CD14-positive monocyte (primary cell): ENCODE data around the gene COL4A2. TPM values are rescaled to one million over a fixed set of nuclear protein-coding genes. Genes with fewer than 3 reads are reported as not detected.

Experiments
- DNase-seq, 3 donors: peaks; one replicate each; pipeline ENCODE4 v3.0.0-alpha.2; 2011 to 2022
- H2AFZ ChIP-seq: 2 replicates; pipeline ENCODE4 v1.6.0; 2012; ENCODE audit warnings: mild to moderate bottlenecking, low read depth, low read length, inconsistent platforms; ENCODE audit not compliant: insufficient read depth, poor library complexity, severe bottlenecking
- H3K27ac ChIP-seq, 2 donors: 1 replicate in 1 of 2; 2 replicates in 1 of 2; pipeline ENCODE4 v1.5.1; 2012 to 2013; ENCODE audit warnings: low read length in 2 of 2, control low read depth in 1 of 2, inconsistent platforms in 1 of 2, low read depth in 1 of 2, mild to moderate bottlenecking in 1 of 2
- H3K27me3 ChIP-seq, 2 donors: one replicate each; pipeline versions ENCODE4 v1.6.0 to v1.6.1; 2011 to 2013; ENCODE audit warnings: low read length in 2 of 2; ENCODE audit not compliant: control insufficient read depth in 2 of 2, insufficient read depth in 2 of 2
- H3K36me3 ChIP-seq, 2 donors: replicated peaks in 1 of 2; 1 replicate in 1 of 2; 2 replicates in 1 of 2; pipeline versions ENCODE4 v1.5.1 to v1.6.1; 2012 to 2013; ENCODE audit warnings: low read length in 2 of 2, control low read depth in 1 of 2, inconsistent platforms in 1 of 2, mild to moderate bottlenecking in 1 of 2; ENCODE audit not compliant: insufficient read depth in 2 of 2, control insufficient read depth in 1 of 2
- H3K4me1 ChIP-seq, 2 donors: 1 replicate in 1 of 2; 2 replicates in 1 of 2; pipeline versions ENCODE4 v1.5.1 to v1.6.1; 2012 to 2013; ENCODE audit warnings: low read length in 2 of 2, control low read depth in 1 of 2, inconsistent platforms in 1 of 2, mild to moderate bottlenecking in 1 of 2, moderate library complexity in 1 of 2; ENCODE audit not compliant: insufficient read depth in 2 of 2, control insufficient read depth in 1 of 2
- H3K4me2 ChIP-seq: replicated peaks from 2 replicates; pipeline ENCODE3; 2012; ENCODE audit warnings: low read length, moderate library complexity, mild to moderate bottlenecking; ENCODE audit not compliant: poor library complexity, severe bottlenecking; ENCODE audit errors: extremely low read depth
- H3K4me3 ChIP-seq, 3 experiments: fragments of 200-600 bp in 1 of 3; sonication (generic) in 1 of 3; replicated peaks in 1 of 3; 1 replicate in 2 of 3; 2 replicates in 1 of 3; pipeline ENCODE4 v1.5.1; 2011 to 2013; ENCODE audit warnings: low read length in 3 of 3, mild to moderate bottlenecking in 3 of 3, control low read depth in 2 of 3, low read depth in 2 of 3, inconsistent platforms in 1 of 3, moderate library complexity in 1 of 3
- H3K79me2 ChIP-seq: 2 replicates; pipeline ENCODE4 v1.6.0; 2012; ENCODE audit warnings: mild to moderate bottlenecking, control low read depth, inconsistent platforms, low read length, moderate library complexity; ENCODE audit not compliant: insufficient read depth
- H3K9ac ChIP-seq: 2 replicates; pipeline ENCODE4 v1.6.0; 2017; ENCODE audit warnings: low read length, mild to moderate bottlenecking; ENCODE audit not compliant: insufficient read depth, poor library complexity, severe bottlenecking
- H3K9me3 ChIP-seq, 2 donors: replicated peaks in 1 of 2; 1 replicate in 1 of 2; 2 replicates in 1 of 2; pipeline versions ENCODE4 v1.5.1 to v1.6.1; 2012 to 2013; ENCODE audit warnings: low read length in 2 of 2, control low read depth in 1 of 2; ENCODE audit not compliant: control insufficient read depth in 1 of 2, insufficient read depth in 1 of 2
- H4K20me1 ChIP-seq: 2 replicates; pipeline ENCODE4 v1.6.0; 2012; ENCODE audit warnings: mild to moderate bottlenecking, low read length, control low read depth, moderate library complexity; ENCODE audit not compliant: insufficient read depth
- H3K27ac Mint-ChIP-seq, 7 donors: one replicate each; pipeline ENCODE4 v1.8.0; 2020; ENCODE audit warnings: mild to moderate bottlenecking in 7 of 7, mixed read lengths in 7 of 7, moderate library complexity in 6 of 7, inconsistent platforms in 2 of 7
- H3K27me3 Mint-ChIP-seq, 3 donors: one replicate each; pipeline ENCODE4 v1.8.0; 2021 to 2022; ENCODE audit warnings: low read depth in 3 of 3, mild to moderate bottlenecking in 3 of 3, mixed read lengths in 3 of 3, moderate library complexity in 3 of 3, inconsistent platforms in 1 of 3
- H3K36me3 Mint-ChIP-seq, 2 donors: one replicate each; pipeline ENCODE4 v1.8.0; 2020; ENCODE audit warnings: mixed read lengths in 2 of 2, inconsistent platforms in 1 of 2, mild to moderate bottlenecking in 1 of 2
- H3K4me1 Mint-ChIP-seq: one replicate; pipeline ENCODE4 v1.8.0; 2020; ENCODE audit warnings: mild to moderate bottlenecking, mixed read lengths
- H3K4me3 Mint-ChIP-seq, 2 donors: one replicate each; pipeline ENCODE4 v1.8.0; 2020; ENCODE audit warnings: mild to moderate bottlenecking in 2 of 2, mixed read lengths in 2 of 2, moderate library complexity in 1 of 2
- H3K9me3 Mint-ChIP-seq, 7 donors: one replicate each; pipeline ENCODE4 v1.8.0; 2020 to 2022; ENCODE audit warnings: mixed read lengths in 7 of 7, mild to moderate bottlenecking in 6 of 7, moderate library complexity in 6 of 7, inconsistent platforms in 2 of 7
- WGBS: methylation state at CpG from one replicate; pipeline ENCODE4 v1.1.5; 2013; ENCODE audit warnings: missing lambda C conversion rate; ENCODE audit not compliant: insufficient coverage; 5-methylcytosine and 5-hydroxymethylcytosine counted together
- intact Hi-C, 2 donors: fragments of 100-400 bp; cut with micrococcal nuclease; formaldehyde crosslinking; loops; one replicate each; pipeline versions ENCODE4 v1.15.0 to v1.15.1; 2023
- polyA plus RNA-seq, 3 donors: library from polyadenylated mRNA; depleted of rRNA in 1 of 3; unstranded in 2 of 3; stranded (reverse) in 1 of 3; fragments of 300-500 nt in 2 of 3; fragments of >200 nt in 1 of 3; fragmentation: Illumina TruSeq in 2 of 3; gene quantifications; 1 replicate in 2 of 3; 2 replicates in 1 of 3; pipeline ENCODE4 v1.2.3, GENCODE V29; 2012 to 2021
- TF ChIP-seq, protein P1 (sequence below): fragments of 200-600 bp; IDR thresholded peaks from one replicate; pipeline ENCODE4 v1.8.0; 2022; ENCODE audit warnings: antibody characterized with exemption, mild to moderate bottlenecking

COL4A2 gene
- polyA plus RNA-seq, 3 donors = not detected

- H4K20me1 ChIP-seq = peaks cover 86% of the 10 kb centered on the region
- no peak overlapping the region for H2AFZ ChIP-seq
- Mint-ChIP-seq H3K4me1 (peaks cover 61% of the 10 kb centered on the region), H3K27me3 (peaks cover 0 to 3% (median 1%) of the 10 kb centered on the region in 3 donors), H3K4me3 (peak overlapping the region in 1 of 2 donors; percentile 31), H3K27ac (peak overlapping the region in 1 of 7 donors; percentile 69), H3K36me3 (peaks cover 43 to 48% of the 10 kb centered on the region in 2 donors), H3K9me3 (peaks cover 0 to 2% (median 0%) of the 10 kb centered on the region in 7 donors)
- H3K4me2 ChIP-seq = no peak overlapping the region
- no peak overlapping the region for H3K4me3 ChIP-seq
- H3K9ac ChIP-seq = no peak overlapping the region
- WGBS = 93% methylated on average over 17 of the region's 23 CpGs
- intact Hi-C loops = loop anchor here in 1 of 2 donors (1.0 kb wide), 1 partner anchor 21 kb away; no protein-coding TSS in a partner anchor
- H3K27me3 ChIP-seq = no peaks in the 10 kb centered on the region
- peaks cover 8 to 30% of the 10 kb centered on the region in 2 donors for H3K36me3 ChIP-seq
- no peak for DNase-seq
- TF ChIP-seq, protein P1, sequence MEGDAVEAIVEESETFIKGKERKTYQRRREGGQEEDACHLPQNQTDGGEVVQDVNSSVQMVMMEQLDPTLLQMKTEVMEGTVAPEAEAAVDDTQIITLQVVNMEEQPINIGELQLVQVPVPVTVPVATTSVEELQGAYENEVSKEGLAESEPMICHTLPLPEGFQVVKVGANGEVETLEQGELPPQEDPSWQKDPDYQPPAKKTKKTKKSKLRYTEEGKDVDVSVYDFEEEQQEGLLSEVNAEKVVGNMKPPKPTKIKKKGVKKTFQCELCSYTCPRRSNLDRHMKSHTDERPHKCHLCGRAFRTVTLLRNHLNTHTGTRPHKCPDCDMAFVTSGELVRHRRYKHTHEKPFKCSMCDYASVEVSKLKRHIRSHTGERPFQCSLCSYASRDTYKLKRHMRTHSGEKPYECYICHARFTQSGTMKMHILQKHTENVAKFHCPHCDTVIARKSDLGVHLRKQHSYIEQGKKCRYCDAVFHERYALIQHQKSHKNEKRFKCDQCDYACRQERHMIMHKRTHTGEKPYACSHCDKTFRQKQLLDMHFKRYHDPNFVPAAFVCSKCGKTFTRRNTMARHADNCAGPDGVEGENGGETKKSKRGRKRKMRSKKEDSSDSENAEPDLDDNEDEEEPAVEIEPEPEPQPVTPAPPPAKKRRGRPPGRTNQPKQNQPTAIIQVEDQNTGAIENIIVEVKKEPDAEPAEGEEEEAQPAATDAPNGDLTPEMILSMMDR = no peak
- H3K9me3 ChIP-seq = no peaks in the 10 kb centered on the region
- H3K4me1 ChIP-seq = peaks cover 33 to 70% of the 10 kb centered on the region in 2 donors
- no peak overlapping the region for H3K27ac ChIP-seq
- peaks cover 93% of the 10 kb centered on the region for H3K79me2 ChIP-seq
These were observed 250.7 kb downstream of the COL4A2 start for GRCh38 chr13:110557610-110558305.

GRCh38 chr13:110559429-110559943, 252.4 kb downstream of the COL4A2 start:
- TF ChIP-seq, protein P1 = no peak

More at GRCh38 chr13:110559429-110559943, 252.4 kb downstream of the COL4A2 start:
- H3K27ac Mint-ChIP-seq = peak overlapping the region; percentile 57 to 97 (median 72)
- Histone ChIP-seq H4K20me1 (peaks cover 69% of the 10 kb centered on the region), H3K36me3 (peaks cover 8 to 26% of the 10 kb centered on the region in 2 donors), H2AFZ (no peak overlapping the region), H3K9me3 (no peaks in the 10 kb centered on the region), H3K27me3 (no peaks in the 10 kb centered on the region), H3K4me2 (peak overlapping the region; percentile 83), H3K27ac (peak overlapping the region; percentile 15 to 46), H3K79me2 (peaks cover 90% of the 10 kb centered on the region), H3K4me1 (peaks cover 42 to 79% of the 10 kb centered on the region in 2 donors), H3K4me3 (peak overlapping the region; percentile 21 to 93 (median 71)), H3K9ac (no peak overlapping the region)
- peaks cover 32 to 41% of the 10 kb centered on the region in 2 donors for H3K36me3 Mint-ChIP-seq
- 26% methylated on average over 14 of the region's 15 CpGs for WGBS
- H3K27me3 Mint-ChIP-seq = peaks cover 0 to 3% (median 1%) of the 10 kb centered on the region in 3 donors
- H3K4me1 Mint-ChIP-seq = peaks cover 69% of the 10 kb centered on the region
- H3K4me3 Mint-ChIP-seq = peak overlapping the region; percentile 99
- peaks cover 0 to 2% (median 0%) of the 10 kb centered on the region in 7 donors for H3K9me3 Mint-ChIP-seq
- intact Hi-C loops = no loop called here
- DNase-seq = peak in 1 of 3 donors; percentile 11
